Measurements from ENCODE around the gene EIF4E1B. TPM values are rescaled to one million over a fixed set of nuclear protein-coding genes. Genes with fewer than 3 reads are reported as not detected.

Gene EIF4E1B
- total RNA-seq, 1 donor from 2014 or later: not detected

DNA sequence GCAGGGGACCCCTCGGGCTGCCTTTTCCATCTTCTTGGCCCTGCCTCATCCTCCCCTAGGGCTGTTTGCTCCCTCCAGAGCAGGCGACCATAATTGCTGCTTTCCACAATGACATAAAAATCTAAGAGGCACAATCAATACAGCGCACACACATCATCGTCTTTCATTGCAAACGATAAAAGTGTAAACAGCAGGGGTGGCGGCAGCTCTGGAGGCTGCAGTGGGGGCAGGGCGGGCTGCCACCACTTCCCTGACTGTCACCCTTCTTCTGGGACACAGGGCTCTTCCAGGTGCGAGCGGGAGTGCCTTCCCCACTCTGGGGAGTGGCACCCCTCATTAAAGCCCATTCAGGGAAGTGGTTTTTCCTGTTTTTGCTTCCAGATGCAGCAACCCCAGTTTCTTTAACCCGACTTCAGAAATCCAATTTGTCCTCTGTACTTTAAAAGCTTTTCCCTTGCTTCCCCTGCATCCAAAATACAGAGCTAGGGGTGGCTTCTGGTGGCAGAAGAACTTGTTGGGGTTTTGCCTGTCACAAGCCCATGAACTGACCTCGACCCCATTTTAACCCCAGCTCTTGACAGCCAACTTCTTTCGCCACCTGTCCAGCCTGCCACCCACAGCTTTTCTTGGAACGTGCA lies 62.5 kb downstream of the EIF4E1B start:
- no peak for DNase-seq
- intact Hi-C loops (cut with DNase I): no loop called here
- Histone ChIP-seq H3K36me3 (no peaks in the 10 kb centered on the region), H3K27me3 (peaks cover 53% of the 10 kb centered on the region), H3K9me3 (no peaks in the 10 kb centered on the region), H3K4me1 (no peaks in the 10 kb centered on the region), H3K4me3 (no peak overlapping the region), H3K27ac (no peak overlapping the region)
- ATAC-seq: peak; percentile 6
- TF ChIP-seq, protein P1, sequence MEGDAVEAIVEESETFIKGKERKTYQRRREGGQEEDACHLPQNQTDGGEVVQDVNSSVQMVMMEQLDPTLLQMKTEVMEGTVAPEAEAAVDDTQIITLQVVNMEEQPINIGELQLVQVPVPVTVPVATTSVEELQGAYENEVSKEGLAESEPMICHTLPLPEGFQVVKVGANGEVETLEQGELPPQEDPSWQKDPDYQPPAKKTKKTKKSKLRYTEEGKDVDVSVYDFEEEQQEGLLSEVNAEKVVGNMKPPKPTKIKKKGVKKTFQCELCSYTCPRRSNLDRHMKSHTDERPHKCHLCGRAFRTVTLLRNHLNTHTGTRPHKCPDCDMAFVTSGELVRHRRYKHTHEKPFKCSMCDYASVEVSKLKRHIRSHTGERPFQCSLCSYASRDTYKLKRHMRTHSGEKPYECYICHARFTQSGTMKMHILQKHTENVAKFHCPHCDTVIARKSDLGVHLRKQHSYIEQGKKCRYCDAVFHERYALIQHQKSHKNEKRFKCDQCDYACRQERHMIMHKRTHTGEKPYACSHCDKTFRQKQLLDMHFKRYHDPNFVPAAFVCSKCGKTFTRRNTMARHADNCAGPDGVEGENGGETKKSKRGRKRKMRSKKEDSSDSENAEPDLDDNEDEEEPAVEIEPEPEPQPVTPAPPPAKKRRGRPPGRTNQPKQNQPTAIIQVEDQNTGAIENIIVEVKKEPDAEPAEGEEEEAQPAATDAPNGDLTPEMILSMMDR (IDR thresholded peaks at IDR 0.05): no peak

DNA sequence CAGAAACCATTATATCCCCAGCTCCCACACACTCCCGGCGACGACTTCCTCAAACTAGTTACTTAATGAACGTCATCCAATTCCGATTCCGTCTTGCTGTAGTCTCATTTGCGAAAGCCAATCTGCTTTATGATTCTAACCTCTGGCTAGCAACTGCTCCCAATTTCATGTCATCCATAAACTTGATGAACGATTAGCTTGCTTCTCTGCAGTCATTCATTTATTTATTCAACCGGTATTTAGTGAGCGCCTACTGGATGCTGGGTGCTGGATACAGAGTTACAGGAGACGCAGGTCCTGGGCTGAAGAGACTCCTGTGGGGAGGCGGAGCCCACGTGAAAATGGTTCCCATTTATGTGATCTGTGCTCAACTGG lies 63.0 kb downstream of the EIF4E1B start:
- Histone ChIP-seq H3K27me3 (peaks cover 55% of the 10 kb centered on the region), H3K9me3 (no peaks in the 10 kb centered on the region), H3K27ac (no peak overlapping the region), H3K4me3 (no peak overlapping the region), H3K36me3 (no peaks in the 10 kb centered on the region), H3K4me1 (no peaks in the 10 kb centered on the region)
- TF ChIP-seq, protein P1 (IDR thresholded peaks at IDR 0.05): no peak
- intact Hi-C loops (cut with DNase I): no loop called here
- DNase-seq (peak; percentile 81), ATAC-seq (peak; percentile 63)

DNA sequence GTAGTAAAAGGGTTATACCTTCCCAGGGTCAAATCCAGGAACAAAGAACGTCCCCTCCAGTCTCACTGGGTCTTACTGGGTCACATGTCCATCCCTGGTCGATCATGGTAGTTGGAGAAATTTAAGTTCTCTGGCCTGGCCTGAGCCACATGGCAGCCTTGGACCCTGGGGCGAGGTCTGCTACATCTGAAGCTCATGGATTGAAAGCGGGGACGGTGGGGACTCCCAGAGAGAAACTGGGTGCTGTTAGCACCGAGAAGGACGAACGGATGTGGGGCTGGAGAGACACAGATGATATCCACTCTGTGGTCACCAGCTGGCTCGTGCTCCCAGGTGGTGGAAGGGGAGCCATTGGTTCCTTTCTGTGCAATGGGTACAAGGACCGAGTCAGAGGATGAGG lies 63.7 kb downstream of the EIF4E1B start:
- TF ChIP-seq, protein P1 (IDR thresholded peaks at IDR 0.05): no peak
- peaks cover 62% of the 10 kb centered on the region for H3K27me3 ChIP-seq
- intact Hi-C loops (cut with DNase I): no loop called here

DNA sequence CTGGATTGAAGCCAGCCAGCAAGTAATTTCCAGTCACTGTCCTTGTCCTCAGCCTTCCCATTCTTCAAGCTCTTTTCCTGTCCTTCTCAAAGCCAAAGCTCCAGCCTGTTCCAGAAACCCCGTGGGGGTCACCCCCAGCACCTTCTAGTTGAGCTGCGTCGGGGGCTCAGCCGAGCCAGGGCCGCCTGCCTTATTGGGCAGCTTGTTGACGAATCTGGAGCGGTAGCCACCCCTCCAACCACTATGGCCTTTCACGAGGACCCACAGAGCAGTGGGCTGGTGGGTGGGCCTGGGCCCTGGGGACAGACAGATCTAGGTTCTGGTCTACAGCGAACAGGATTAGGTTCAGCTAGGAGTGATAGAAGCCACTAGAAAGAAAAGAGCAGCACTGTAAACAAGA lies 64.2 kb downstream of the EIF4E1B start:
- DNase-seq: no peak
- Histone ChIP-seq H3K27me3 (peaks cover 66% of the 10 kb centered on the region), H3K4me3 (no peak overlapping the region), H3K9me3 (no peaks in the 10 kb centered on the region), H3K27ac (no peak overlapping the region), H3K4me1 (no peaks in the 10 kb centered on the region), H3K36me3 (no peaks in the 10 kb centered on the region)
- ATAC-seq: no peak
- TF ChIP-seq, protein P1 (IDR thresholded peaks at IDR 0.05): no peak
- intact Hi-C loops (cut with DNase I): no loop called here

More for the DNA sequence above, 63.7 kb downstream of the EIF4E1B start:
- Histone ChIP-seq H3K4me3 (no peak overlapping the region), H3K27ac (no peak overlapping the region), H3K36me3 (no peaks in the 10 kb centered on the region), H3K4me1 (no peaks in the 10 kb centered on the region), H3K9me3 (no peaks in the 10 kb centered on the region)
- DNase-seq: no peak
- ATAC-seq: no peak

DNA sequence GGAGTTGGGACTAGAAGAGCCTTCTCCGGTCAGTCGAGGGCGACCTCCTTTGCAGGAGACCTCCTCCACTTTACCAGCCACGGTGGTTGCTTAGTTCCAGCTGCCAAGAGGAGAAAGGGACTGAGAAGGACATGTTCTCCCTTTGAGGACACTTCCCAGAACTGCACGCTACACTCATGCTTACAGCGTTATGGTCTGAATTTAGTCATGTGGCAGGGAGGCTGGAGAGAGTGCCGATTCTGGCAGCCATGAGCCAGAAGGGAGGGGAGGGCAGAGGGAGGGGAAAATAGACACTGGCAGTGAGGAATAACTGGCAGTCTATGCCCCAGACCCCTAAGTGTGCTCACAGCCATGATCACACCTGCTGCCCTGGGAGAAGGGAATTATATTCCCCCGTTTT lies 64.6 kb downstream of the EIF4E1B start:
- Histone ChIP-seq H3K27me3 (peaks cover 70% of the 10 kb centered on the region), H3K4me1 (no peaks in the 10 kb centered on the region), H3K4me3 (no peak overlapping the region), H3K36me3 (no peaks in the 10 kb centered on the region), H3K27ac (no peak overlapping the region), H3K9me3 (no peaks in the 10 kb centered on the region)
- ATAC-seq (no peak), DNase-seq (no peak)
- TF ChIP-seq, protein P1 (IDR thresholded peaks at IDR 0.05): no peak
- intact Hi-C loops (cut with DNase I): no loop called here

Small RNAs within 50 kb of the gene (microRNA-seq; reads per million reads assigned to microRNA genes)
- not detected for gene MIR4281 (ENCODE audit: borderline microRNAs expressed)

Other genes with a start within 250 kb of the EIF4E1B start
- 13.6 TPM for gene NOP16, start 242.1 kb upstream of the EIF4E1B start, total RNA-seq
- gene HIGD2A, start 241.9 kb upstream of the EIF4E1B start, total RNA-seq: 104 TPM
- 80.9 TPM for gene CLTB, start 214.1 kb upstream of the EIF4E1B start, total RNA-seq
- gene FAF2, start 182.3 kb upstream of the EIF4E1B start, total RNA-seq: 35.1 TPM
- 48.0 TPM for gene RNF44, start 93.3 kb upstream of the EIF4E1B start, total RNA-seq
- 0.35 TPM for gene CDHR2, start 81.3 kb upstream of the EIF4E1B start, total RNA-seq
- gene GPRIN1, start 20.5 kb upstream of the EIF4E1B start, total RNA-seq: 1.4 TPM
- not detected for gene SNCB, start 141 bp upstream of the EIF4E1B start, total RNA-seq
- 31.8 TPM for gene TSPAN17, start 16.8 kb downstream of the EIF4E1B start, total RNA-seq
- 0.46 TPM for gene UNC5A, start 179.9 kb downstream of the EIF4E1B start, total RNA-seq

Measured in upper lobe of right lung (tissue), 1 donor.